ENCODE data around the gene OSBPL2.
A peak's percentile ranks its signal among the peaks of the same experiment; 100 is the strongest.

Gene OSBPL2

GRCh38 chr20:62302341-62303061, 64.2 kb downstream of the OSBPL2 start, which contains the start of gene ADRM1:
Gene ADRM1 (plus strand): TSS chr20:62302997. CDS start chr20:62303569, 572 bp downstream.
- DNase-seq (ENCODE audit: low spot score) = peak; percentile 97

DNA sequence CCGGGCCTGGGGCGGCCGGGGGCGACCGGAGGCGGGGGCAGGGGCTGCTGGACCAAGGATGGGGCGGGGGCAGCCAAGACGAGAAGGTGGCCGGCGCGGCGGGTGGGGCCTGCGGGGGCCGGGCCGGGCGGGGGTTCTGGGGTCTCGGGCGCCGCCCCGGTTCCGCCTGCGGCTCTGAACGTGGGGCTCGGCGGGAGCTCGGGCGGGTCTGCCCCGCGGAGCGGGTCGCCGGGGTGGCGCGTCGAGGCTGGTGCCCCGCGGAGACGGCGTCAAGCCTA, 64.7 kb downstream of the OSBPL2 start:
- no peak for DNase-seq (ENCODE audit: low spot score)

DNA sequence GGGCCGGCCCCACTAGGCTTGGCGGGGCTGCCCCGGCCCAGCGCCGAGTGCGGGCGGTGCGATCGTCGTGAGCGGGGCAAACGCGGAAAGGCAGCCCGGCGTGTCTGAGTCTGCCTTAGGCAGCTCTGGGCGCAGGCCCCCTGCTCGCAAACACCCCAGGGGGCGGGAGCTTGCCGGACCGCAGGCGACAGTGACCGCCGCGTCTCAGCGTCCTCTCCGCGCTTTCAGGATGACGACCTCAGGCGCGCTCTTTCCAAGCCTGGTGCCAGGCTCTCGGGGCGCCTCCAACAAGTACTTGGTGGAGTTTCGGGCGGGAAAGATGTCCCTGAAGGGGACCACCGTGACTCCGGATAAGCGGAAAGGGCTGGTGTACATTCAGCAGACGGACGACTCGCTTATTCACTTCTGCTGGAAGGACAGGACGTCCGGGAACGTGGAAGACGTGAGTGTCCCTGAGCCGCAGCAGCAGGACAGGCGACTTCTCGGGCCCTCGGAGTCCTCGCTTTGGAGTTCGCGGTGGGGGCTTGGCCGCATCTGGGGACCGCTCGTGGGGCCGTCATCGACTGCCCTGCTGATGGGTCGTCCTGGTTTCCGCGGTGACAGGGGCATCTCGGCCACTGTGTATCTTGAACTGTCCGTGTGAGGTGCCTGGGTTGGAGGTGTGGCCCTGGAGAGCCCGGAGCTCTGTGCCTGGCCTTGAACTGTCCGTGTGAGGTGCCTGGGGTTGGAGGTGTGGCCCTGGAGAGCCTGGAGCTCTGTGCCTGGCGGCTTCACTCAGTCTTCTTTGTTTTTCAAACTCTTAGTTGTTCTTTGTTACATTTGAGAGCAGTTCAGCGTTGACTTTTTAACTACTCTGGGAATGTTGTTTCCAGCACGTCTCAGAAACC, 65.3 kb downstream of the OSBPL2 start:
- DNase-seq (ENCODE audit: low spot score) = peak; percentile 13

GRCh38 chr20:62304331-62305148, 66.2 kb downstream of the OSBPL2 start:
- DNase-seq (ENCODE audit: low spot score) = no peak

GRCh38 chr20:62305149-62305764, 66.9 kb downstream of the OSBPL2 start:
- no peak for DNase-seq (ENCODE audit: low spot score)

- no peak for DNase-seq (ENCODE audit: low spot score)
These were observed 67.6 kb downstream of the OSBPL2 start for GRCh38 chr20:62305765-62306413.

DNA sequence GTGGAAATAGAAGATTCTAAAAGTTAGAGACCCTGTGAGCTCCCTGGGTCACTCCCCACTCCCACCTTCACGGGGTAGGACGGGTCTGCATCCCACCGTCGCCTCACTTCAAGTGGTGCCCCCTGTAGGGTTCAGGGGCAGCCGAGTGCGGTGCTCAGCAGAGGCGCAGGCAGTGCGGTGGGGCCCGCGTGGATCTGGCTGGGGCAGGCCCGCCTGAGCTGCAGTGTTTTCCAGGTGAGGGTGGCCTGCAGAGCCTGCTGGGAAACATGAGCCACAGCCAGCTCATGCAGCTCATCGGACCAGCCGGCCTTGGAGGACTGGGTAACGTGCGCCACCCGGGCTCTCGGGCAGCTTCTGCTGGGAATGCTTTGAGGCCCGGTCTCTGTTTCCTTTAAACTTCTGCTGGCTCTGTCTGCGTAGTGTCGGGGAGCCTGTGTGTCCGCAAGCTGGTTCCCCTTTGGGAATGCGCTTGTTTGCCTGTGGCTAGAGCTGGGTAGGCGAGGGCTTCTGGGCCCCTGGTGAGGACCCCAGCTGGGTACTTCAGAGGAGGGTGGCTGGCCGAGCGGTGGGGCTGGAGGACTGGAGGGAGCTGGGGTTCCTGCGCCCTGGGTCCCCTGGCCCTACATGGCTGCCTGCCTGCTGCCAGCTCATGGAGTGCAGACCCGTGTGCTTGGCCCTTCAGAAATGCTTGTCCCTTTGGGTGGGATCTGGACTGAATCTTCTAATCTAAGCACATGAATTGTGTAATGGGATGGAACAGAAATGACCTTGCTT, 68.3 kb downstream of the OSBPL2 start:
- DNase-seq (ENCODE audit: low spot score) = no peak

DNA sequence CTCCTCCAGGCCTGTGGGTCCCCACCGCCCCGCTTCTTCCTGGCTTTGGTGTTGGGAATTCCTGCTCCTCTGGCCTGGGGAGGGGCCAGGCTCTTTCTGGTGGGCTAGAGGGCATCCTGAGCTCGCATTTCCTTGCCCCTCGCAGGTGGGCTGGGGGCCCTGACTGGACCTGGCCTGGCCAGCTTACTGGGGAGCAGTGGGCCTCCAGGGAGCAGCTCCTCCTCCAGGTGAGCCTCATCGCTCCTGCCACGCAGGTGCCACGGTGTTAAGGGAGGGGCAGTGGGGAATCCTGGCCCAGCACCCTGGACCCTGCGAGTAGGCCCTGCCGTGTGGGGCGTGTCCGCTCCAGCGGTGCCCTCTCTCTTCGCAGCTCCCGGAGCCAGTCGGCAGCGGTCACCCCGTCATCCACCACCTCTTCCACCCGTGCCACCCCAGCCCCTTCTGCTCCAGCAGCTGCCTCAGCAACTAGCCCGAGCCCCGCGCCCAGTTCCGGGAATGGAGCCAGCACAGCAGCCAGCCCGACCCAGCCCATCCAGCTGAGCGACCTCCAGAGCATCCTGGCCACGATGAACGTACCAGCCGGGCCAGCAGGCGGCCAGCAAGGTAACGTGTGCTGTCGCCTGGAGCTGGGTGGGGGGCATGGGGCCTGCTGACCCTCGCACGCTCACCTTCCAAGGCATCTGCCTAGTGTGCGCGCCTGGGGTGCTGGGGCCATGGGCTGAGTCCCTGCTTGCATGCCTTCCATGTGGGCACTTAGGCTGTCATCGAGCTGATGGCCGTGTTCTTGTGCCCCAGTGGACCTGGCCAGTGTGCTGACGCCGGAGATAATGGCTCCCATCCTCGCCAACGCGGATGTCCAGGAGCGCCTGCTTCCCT, 69.1 kb downstream of the OSBPL2 start:
- DNase-seq (ENCODE audit: low spot score) = no peak

GRCh38 chr20:62308102-62308822, 69.9 kb downstream of the OSBPL2 start:
- DNase-seq (ENCODE audit: low spot score) = no peak

- DNase-seq (ENCODE audit: low spot score) = no peak
These were observed 71.0 kb downstream of the OSBPL2 start for GRCh38 chr20:62309198-62309944.

GRCh38 chr20:62309947-62310756, 71.8 kb downstream of the OSBPL2 start:
- DNase-seq (ENCODE audit: low spot score) = no peak

GRCh38 chr20:62310757-62311121, 72.4 kb downstream of the OSBPL2 start:
- no peak for DNase-seq (ENCODE audit: low spot score)

DNA sequence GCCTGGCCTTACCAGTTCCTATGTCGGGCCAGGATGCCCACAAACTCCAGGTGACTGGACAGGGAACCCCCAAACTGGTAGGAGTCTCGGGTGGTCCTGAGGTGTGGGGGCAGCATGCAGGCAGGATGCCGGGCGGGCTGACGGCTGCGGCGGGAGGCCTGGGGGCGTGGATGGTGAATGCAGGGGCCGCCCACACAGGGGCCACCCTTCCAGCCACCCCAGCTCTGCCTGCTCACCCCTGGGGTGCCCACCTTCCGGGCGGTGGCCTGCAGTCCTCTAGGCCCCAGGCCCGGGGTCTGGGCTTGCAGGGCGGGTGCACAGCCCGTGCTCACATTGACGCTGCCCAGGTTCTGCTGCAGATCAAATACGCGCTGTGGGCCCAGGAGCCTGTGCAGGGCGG, 72.8 kb downstream of the OSBPL2 start:
- no peak for DNase-seq (ENCODE audit: low spot score)

GRCh38 chr20:62311832-62312661, 73.7 kb downstream of the OSBPL2 start:
- no peak for DNase-seq (ENCODE audit: low spot score)

- no peak for DNase-seq (ENCODE audit: low spot score)
These were observed 74.3 kb downstream of the OSBPL2 start for GRCh38 chr20:62312662-62312977.

- no peak for DNase-seq (ENCODE audit: low spot score)
These were observed 74.7 kb downstream of the OSBPL2 start for GRCh38 chr20:62313021-62313420.
